Uterus (tissue), 4 donors: ENCODE results near the gene INTS1. TPM values are rescaled to one million over a fixed set of nuclear protein-coding genes. Genes with fewer than 3 reads are reported as not detected.

ENCODE experiments used
- DNase-seq, 2 donors: peaks; one replicate each; pipeline ENCODE4 v3.0.0-alpha.2; 2019 to 2020
- H3K27ac ChIP-seq, 2 donors: fragments of 200-600 bp; sonication (generic); 1 replicate in 1 of 2; 2 replicates in 1 of 2; pipeline ENCODE4 v1.5.1; 2016 to 2018
- H3K27me3 ChIP-seq, 2 donors: fragments of 200-600 bp; sonication (generic); one replicate each; pipeline ENCODE4 v1.5.1; 2018 to 2019; ENCODE audit warnings: control low read depth in 1 of 2
- H3K36me3 ChIP-seq, 2 donors: fragments of 200-600 bp; sonication (generic); one replicate each; pipeline ENCODE4 v1.5.1; 2019; ENCODE audit warnings: control low read depth in 1 of 2
- H3K4me1 ChIP-seq, 2 donors: fragments of 200-600 bp; sonication (generic); one replicate each; pipeline ENCODE4 v1.5.1; 2018 to 2019; ENCODE audit warnings: control low read depth in 1 of 2
- H3K4me3 ChIP-seq, 2 donors: fragments of 200-600 bp; sonication (generic); 1 replicate in 1 of 2; 2 replicates in 1 of 2; pipeline ENCODE4 v1.5.1; 2018 to 2019; ENCODE audit warnings: mild to moderate bottlenecking in 1 of 2
- H3K9me3 ChIP-seq, 2 donors: fragments of 200-600 bp; sonication (generic); one replicate each; pipeline ENCODE4 v1.5.1; 2019; ENCODE audit warnings: control low read depth in 1 of 2
- POLR2A ChIP-seq, 2 donors: fragments of 450-650 bp; IDR thresholded peaks; one replicate each; pipeline ENCODE4 v1.6.1; 2016; ENCODE audit warnings: antibody characterized with exemption in 2 of 2, mild to moderate bottlenecking in 1 of 2, moderate library complexity in 1 of 2
- intact Hi-C: fragments of 100-400 bp; cut with DNase I; formaldehyde crosslinking; loops from one replicate; pipeline ENCODE4 v1.15.1; 2023; ENCODE audit warnings: low total_unique reads
- total RNA-seq, 4 donors: library from RNA; depleted of rRNA in 3 of 4; stranded (reverse); fragments of >200 nt in 3 of 4; gene quantifications; one replicate each; pipeline versions ENCODE4 v1.1.0 to v1.2.4, GENCODE V29; 2014 to 2023
- TF ChIP-seq, protein P1 (sequence below), 4 experiments: fragments of 200-600 bp in 2 of 4; fragments of 450-650 bp in 2 of 4; sonication (generic) in 2 of 4; IDR thresholded peaks; one replicate each; pipeline ENCODE4 v1.5.1; 2016 to 2019; ENCODE audit warnings: antibody characterized with exemption in 4 of 4, mild to moderate bottlenecking in 2 of 4, moderate library complexity in 1 of 4
- donor health status: DM: yes; HTN: yes; CAD: no.

INTS1 gene
- total RNA-seq, 4 donors from 2014 or later: 8.2 to 68.9 (median 30.3) TPM

- intact Hi-C loops: no loop called here
- DNase-seq: no peak
- no peak overlapping the region for H3K27ac ChIP-seq
- H3K4me3 ChIP-seq: no peak overlapping the region
- no peaks in the 10 kb centered on the region for H3K27me3 ChIP-seq
- H3K9me3 ChIP-seq: no peaks in the 10 kb centered on the region
- TF ChIP-seq POLR2A (IDR thresholded peaks at IDR 0.05): no peak
- TF ChIP-seq, protein P1, sequence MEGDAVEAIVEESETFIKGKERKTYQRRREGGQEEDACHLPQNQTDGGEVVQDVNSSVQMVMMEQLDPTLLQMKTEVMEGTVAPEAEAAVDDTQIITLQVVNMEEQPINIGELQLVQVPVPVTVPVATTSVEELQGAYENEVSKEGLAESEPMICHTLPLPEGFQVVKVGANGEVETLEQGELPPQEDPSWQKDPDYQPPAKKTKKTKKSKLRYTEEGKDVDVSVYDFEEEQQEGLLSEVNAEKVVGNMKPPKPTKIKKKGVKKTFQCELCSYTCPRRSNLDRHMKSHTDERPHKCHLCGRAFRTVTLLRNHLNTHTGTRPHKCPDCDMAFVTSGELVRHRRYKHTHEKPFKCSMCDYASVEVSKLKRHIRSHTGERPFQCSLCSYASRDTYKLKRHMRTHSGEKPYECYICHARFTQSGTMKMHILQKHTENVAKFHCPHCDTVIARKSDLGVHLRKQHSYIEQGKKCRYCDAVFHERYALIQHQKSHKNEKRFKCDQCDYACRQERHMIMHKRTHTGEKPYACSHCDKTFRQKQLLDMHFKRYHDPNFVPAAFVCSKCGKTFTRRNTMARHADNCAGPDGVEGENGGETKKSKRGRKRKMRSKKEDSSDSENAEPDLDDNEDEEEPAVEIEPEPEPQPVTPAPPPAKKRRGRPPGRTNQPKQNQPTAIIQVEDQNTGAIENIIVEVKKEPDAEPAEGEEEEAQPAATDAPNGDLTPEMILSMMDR (IDR thresholded peaks at IDR 0.05): no peak
- peaks cover 0 to 2% of the 10 kb centered on the region in 2 donors for H3K4me1 ChIP-seq
- H3K36me3 ChIP-seq: no peaks in the 10 kb centered on the region
These were observed 46.0 kb upstream of the INTS1 start for GRCh38 chr7:1550005-1550845.

- Histone ChIP-seq H3K27ac (no peak overlapping the region), H3K9me3 (no peaks in the 10 kb centered on the region), H3K36me3 (no peaks in the 10 kb centered on the region), H3K27me3 (no peaks in the 10 kb centered on the region), H3K4me3 (no peak overlapping the region), H3K4me1 (no peaks in the 10 kb centered on the region)
- intact Hi-C loops: no loop called here
- no peak for TF ChIP-seq POLR2A (IDR thresholded peaks at IDR 0.05)
- TF ChIP-seq, protein P1 (IDR thresholded peaks at IDR 0.05): no peak
- DNase-seq: no peak
These were observed 45.3 kb upstream of the INTS1 start for GRCh38 chr7:1549357-1550004.

DNA sequence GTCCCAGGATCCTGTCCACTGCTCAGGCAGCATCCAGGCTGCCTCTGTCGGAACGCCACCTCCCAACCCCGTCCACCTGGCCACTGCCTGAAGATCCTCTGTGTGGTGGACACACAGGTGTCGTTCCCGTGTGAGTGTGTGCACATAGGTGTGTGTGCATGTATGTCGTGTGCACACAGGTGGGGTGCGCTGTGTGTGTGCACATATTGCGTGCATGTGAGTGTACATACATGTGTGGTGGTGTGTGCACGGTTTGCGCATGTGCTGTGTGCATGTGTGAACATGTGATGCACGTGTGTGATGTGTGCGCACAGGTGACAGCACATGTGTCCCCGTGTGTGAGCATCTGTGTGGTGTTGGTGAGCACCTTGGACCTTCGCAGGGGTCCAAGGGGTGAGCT lies 44.8 kb upstream of the INTS1 start:
- H3K4me1 ChIP-seq: no peaks in the 10 kb centered on the region
- no peaks in the 10 kb centered on the region for H3K36me3 ChIP-seq
- TF ChIP-seq POLR2A (IDR thresholded peaks at IDR 0.05): no peak
- TF ChIP-seq, protein P1 (IDR thresholded peaks at IDR 0.05): no peak
- H3K27me3 ChIP-seq: no peaks in the 10 kb centered on the region
- no peak for DNase-seq
- H3K9me3 ChIP-seq: no peaks in the 10 kb centered on the region
- no peak overlapping the region for H3K27ac ChIP-seq
- intact Hi-C loops: no loop called here
- H3K4me3 ChIP-seq: no peak overlapping the region

DNA sequence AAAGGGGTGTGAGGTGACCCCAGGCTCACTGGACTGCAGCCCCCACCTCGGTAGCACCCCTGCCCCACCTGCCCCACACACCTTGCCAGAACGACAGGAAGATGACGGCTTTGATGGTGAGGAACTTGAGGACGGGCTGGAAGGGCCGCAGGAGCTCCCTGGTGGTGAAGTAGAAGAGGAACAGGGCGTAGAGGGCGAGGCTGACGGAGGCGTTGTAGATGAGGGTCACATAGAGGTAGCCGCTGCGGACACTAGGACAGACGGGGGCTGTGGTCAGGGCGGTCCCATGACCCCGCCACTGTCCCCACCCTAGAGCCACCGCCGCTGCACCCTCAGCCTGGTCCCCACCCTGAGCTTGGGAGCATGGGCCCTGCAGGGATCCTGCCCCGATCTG lies 44.2 kb upstream of the INTS1 start:
- Histone ChIP-seq H3K27me3 (no peaks in the 10 kb centered on the region), H3K4me3 (no peak overlapping the region), H3K9me3 (no peaks in the 10 kb centered on the region), H3K27ac (no peak overlapping the region), H3K4me1 (no peaks in the 10 kb centered on the region), H3K36me3 (no peaks in the 10 kb centered on the region)
- intact Hi-C loops: no loop called here
- DNase-seq: no peak
- no peak for TF ChIP-seq POLR2A (IDR thresholded peaks at IDR 0.05)
- TF ChIP-seq, protein P1 (IDR thresholded peaks at IDR 0.05): no peak

- no peaks in the 10 kb centered on the region for H3K4me1 ChIP-seq
These were observed 43.7 kb upstream of the INTS1 start for GRCh38 chr7:1547777-1548437.

More at GRCh38 chr7:1547777-1548437, 43.7 kb upstream of the INTS1 start:
- Histone ChIP-seq H3K27ac (no peak overlapping the region), H3K36me3 (no peaks in the 10 kb centered on the region), H3K27me3 (no peaks in the 10 kb centered on the region), H3K4me3 (no peak overlapping the region), H3K9me3 (no peaks in the 10 kb centered on the region)
- DNase-seq: no peak
- intact Hi-C loops: no loop called here
- TF ChIP-seq, protein P1 (IDR thresholded peaks at IDR 0.05): no peak
- TF ChIP-seq POLR2A (IDR thresholded peaks at IDR 0.05): no peak
